ENCODE results near the gene IFIT3.
"Not testable (repeated sequence)": the region's sequence is repeated elsewhere in the genome, so short reads cannot be mapped to it uniquely, and the experiment has no call there.

Gene IFIT3

GRCh38 chr10:89337484-89337883, 9.7 kb downstream of the IFIT3 start:
- no peak for DNase-seq

GRCh38 chr10:89338713-89339112, 10.9 kb downstream of the IFIT3 start:
- DNase-seq: no peak

- DNase-seq: no peak
Observed at GRCh38 chr10:89339875-89340274, 12.1 kb downstream of the IFIT3 start.

GRCh38 chr10:89341649-89342048, 13.9 kb downstream of the IFIT3 start:
- DNase-seq: no peak

- peak; percentile 64 for DNase-seq
Observed at GRCh38 chr10:89342206-89342958, 14.6 kb downstream of the IFIT3 start.

DNA sequence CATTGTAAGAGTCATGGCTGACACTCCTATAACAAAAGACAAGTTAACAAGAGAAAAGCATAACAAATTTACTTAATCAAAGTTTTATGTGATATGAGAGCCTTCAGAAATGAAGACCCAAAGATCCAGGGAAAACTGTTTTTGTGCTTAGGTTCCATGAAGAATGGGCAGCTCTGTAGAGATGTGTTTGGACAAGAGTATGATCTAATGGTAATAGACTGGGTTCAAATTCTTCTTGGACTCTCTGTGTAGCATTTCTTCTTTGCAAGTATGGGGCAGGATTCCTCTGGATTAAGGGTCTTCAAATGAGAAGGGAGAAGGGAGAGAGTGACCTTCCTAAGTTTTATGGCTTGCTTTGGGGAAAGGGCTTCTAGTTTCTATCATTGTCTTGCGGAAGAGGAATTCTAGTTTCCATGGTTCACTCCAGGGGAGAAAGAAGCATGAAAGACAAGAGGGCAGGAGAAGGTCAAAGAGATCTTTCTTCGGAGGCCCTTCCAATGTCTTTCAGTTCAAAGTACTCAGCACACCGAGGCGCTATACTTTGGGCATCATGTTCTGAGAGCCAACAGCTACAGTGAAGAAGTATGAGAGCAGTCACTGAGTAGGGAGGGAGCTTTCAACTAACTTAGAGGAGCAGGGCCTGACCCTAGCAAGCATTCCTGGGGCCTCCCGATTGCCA, 15.4 kb downstream of the IFIT3 start:
- DNase-seq: no peak

DNA sequence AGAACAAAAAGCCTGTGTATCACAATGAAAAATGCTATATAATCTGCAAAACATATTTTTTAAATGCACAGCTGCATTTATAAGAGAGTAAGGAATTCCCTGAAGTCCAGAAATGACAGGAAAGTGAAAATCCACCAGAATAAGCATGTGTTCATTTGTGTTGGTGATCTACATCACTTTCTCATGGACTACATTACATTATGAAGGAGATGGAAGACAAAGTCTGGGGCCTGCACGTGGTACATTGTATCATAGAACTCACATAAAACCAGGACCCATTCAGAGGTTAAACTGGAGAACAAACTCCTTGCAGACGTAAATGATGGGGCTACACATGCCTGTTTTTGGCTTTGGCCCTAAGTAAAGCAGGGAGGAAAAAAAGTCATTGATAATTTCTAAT, 16.4 kb downstream of the IFIT3 start:
- no peak for DNase-seq

GRCh38 chr10:89345367-89346000, 17.7 kb downstream of the IFIT3 start:
- DNase-seq: no peak

DNA sequence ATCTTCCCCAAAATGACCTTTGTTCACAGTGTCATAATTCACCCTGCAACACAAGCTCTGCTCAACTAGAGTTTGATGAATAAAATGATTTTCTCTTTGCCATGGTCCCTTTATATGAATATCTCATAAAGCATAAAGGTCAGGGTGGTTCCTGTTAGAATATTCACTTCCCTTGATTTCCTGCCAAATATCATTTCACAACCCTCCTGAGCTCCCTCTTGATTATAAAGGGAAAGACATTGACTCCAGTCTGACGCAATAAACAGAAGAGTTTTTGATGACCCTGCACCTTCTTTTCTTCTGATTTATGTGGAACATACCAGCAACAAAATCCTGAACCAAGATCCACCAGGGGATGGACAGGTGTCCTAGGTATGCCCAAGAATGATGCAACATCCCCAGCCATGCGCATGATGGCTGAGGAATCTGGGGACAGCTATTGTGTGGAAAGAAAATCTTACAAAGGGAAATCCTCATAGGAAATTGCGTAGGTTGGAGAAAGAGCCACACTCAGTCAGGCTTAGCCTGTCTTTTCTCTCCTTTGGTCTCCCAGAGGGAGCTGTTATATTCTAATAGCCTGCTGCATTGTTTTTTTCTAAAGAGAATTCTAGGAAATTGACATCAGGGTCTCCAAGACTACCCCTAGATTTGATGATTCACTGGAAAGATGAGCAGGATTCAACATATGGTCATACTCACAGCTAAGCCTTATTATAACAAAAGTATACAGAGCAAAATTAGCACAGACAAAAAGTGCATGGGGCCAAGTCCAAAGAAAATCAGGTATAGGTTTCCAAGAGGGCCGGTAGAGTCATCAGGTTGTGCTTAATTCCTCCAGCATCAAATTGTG, 18.8 kb downstream of the IFIT3 start:
- no peak for DNase-seq

- DNase-seq: no peak
Observed at GRCh38 chr10:89347701-89348457, 20.1 kb downstream of the IFIT3 start.

DNA sequence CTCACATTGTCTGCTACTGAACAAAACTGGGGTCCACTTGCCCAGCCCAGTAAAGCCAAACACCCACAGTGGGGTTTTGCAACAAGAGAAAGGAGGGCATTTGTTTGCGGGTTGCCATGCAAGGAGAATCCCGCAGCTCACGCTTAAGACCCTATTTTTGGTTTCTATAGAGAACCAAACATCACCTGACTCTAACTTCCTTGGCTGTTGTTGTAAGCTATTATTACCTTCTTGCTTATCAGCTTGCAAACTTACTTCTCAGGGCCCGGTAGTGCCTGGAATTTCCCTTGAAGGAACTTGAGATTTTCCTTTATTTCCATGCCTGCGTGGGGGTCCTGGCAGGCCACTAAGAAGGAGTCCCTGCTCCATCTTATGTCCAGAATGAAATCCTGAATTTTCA, 20.7 kb downstream of the IFIT3 start:
- DNase-seq: no peak

DNA sequence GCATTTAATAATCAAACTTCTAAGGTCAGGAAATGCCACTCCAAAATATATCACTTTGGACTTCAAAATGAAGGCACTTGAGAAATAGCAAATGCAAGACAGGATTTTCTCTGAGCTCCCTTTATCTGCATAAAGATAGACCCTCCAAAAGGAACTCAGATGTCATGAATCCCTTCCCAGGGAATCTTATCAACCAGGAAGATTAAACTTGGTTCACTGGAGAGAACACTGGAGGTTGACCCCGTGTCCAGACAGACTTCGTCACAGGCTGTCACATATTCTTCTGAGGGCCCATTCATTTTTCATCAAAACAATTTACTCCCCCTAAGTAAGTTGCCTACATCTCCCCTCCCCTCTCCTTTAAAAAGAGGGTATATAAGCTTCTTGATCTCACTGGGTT, 21.2 kb downstream of the IFIT3 start:
- DNase-seq: no peak

GRCh38 chr10:89350631-89351315, 23.0 kb downstream of the IFIT3 start:
- DNase-seq: not testable (repeated sequence)

- no peak for DNase-seq
Observed at GRCh38 chr10:89351412-89351779, 23.6 kb downstream of the IFIT3 start.

GRCh38 chr10:89351780-89352597, 24.2 kb downstream of the IFIT3 start:
- DNase-seq: no peak

DNA sequence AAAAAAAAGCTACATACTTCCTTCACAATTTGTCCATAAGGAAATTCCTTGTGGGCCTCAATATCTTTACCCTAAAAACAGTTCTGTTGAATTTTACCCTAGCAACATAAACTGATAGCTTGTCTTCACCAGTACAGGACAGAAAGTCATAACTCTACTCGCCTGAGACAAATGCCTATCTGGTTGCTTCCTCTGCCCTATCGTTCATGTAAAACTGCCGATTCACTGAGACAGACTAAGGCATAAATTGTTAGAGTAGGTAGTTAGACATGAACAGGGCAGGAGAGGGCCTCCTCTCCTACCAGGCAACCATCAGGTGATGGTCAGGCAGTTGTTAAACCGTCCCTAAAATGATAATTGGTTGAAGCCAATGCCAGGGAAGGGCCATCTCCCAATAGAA, 25.0 kb downstream of the IFIT3 start:
- DNase-seq: no peak

DNA sequence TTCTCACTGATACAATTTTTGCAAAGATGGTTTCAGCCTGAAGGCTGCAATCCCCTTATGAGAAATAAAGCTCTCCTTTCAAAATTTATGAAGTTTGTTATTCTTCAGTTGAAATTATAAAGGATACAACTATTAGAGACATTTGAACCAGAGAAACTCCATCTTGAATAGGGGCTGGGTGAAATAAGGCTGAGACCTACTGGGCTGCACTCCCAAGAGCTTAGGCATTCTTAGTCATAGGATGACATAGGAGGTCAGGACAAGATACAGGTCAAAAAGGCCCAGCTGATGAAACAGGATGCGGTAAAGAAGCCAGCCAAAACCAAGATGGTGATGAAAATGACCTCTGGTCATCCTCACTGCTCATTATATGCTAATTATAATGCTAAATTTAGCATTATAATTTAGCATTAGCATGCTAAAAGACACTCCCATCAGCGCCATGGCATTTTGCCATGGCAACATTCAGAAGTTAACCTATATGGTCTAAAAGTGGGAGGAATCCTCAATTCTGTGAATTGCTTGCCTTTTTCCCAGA, 27.7 kb downstream of the IFIT3 start:
- DNase-seq: no peak

DNA sequence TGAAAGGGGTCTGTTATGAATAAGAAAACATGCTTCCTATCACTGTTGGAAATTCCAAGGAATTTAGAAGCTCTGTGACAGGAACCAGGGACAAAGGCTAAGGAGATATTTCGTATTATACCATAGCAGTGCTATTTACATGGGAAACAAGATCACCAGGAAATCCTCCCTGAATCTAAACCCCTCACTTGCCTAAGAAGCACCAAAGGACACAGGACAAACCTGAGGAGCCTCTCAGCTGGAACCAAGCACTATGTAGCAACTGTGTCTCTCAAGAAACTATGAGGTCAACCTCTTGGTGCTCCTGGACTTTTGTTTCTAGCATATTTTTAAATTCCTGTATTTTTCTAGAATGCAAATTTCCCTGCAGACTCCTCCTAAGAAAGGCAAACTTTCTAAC, 29.3 kb downstream of the IFIT3 start:
- no peak for DNase-seq

- no peak for DNase-seq
Observed at GRCh38 chr10:89357975-89358374, 30.2 kb downstream of the IFIT3 start.

- DNase-seq: peak; percentile 6
Observed at GRCh38 chr10:89360157-89360556, 32.4 kb downstream of the IFIT3 start.

- no peak for DNase-seq
Observed at GRCh38 chr10:89362929-89363328, 35.1 kb downstream of the IFIT3 start.

Data from COR-L47 (cell line).